Fibroblast of lung (primary cell): ENCODE measurements around the gene C1RL. TPM values are rescaled to one million over a fixed set of nuclear protein-coding genes. Genes with fewer than 3 reads are reported as not detected.
"Not testable (repeated sequence)": the region's sequence is repeated elsewhere in the genome, so short reads cannot be mapped to it uniquely, and the experiment has no call there.

ENCODE experiments used
- DNase-seq, 2 donors: peaks; one replicate each; pipeline versions ENCODE4 v3.0.0 to v3.0.0-alpha.2; 2010; ENCODE audit warnings: low read depth in 2 of 2
- H2AFZ ChIP-seq: 2 replicates; pipeline ENCODE4 v1.5.1; 2012; ENCODE audit warnings: low read length, control low read depth, inconsistent platforms
- H3K27ac ChIP-seq: 2 replicates; pipeline ENCODE4 v1.5.1; 2011; ENCODE audit warnings: low read length, control low read depth; ENCODE audit not compliant: insufficient read depth
- H3K27me3 ChIP-seq: 2 replicates; pipeline ENCODE4 v1.5.1; 2011; ENCODE audit warnings: mild to moderate bottlenecking, low read length; ENCODE audit not compliant: control insufficient read depth, insufficient read depth
- H3K36me3 ChIP-seq: 2 replicates; pipeline ENCODE4 v1.5.1; 2011; ENCODE audit warnings: low read length; ENCODE audit not compliant: control insufficient read depth, insufficient read depth
- H3K4me1 ChIP-seq: 2 replicates; pipeline ENCODE4 v1.5.1; 2011; ENCODE audit warnings: low read length; ENCODE audit not compliant: control insufficient read depth, insufficient read depth; ENCODE audit errors: extremely low read depth
- H3K4me2 ChIP-seq: 2 replicates; pipeline ENCODE4 v1.5.1; 2011; ENCODE audit warnings: low read length, control low read depth; ENCODE audit not compliant: insufficient read depth; ENCODE audit errors: extremely low read depth
- H3K4me3 ChIP-seq, 4 experiments: fragments of 200-600 bp in 1 of 4; sonication (generic) in 1 of 4; replicated peaks in 1 of 4; 2 replicates each; pipeline ENCODE4 v1.5.1; 2011 to 2016; ENCODE audit warnings: low read length in 4 of 4, low read depth in 3 of 4, mild to moderate bottlenecking in 3 of 4, control low read depth in 2 of 4, inconsistent platforms in 1 of 4, mixed read lengths in 1 of 4; ENCODE audit not compliant: insufficient read depth in 1 of 4; ENCODE audit errors: control extremely low read depth in 1 of 4
- H3K79me2 ChIP-seq: 2 replicates; pipeline ENCODE4 v1.5.1; 2012; ENCODE audit warnings: mild to moderate bottlenecking, low read length, inconsistent platforms; ENCODE audit not compliant: control insufficient read depth, insufficient read depth
- H3K9ac ChIP-seq: 2 replicates; pipeline ENCODE4 v1.5.1; 2011; ENCODE audit warnings: mild to moderate bottlenecking, low read length, control low read depth; ENCODE audit not compliant: insufficient read depth
- H3K9me3 ChIP-seq: 2 replicates; pipeline ENCODE4 v1.5.1; 2012; ENCODE audit warnings: low read depth, low read length; ENCODE audit not compliant: control insufficient read depth, insufficient read depth
- H4K20me1 ChIP-seq: 2 replicates; pipeline ENCODE4 v1.5.1; 2011; ENCODE audit warnings: low read length; ENCODE audit not compliant: control insufficient read depth, insufficient read depth; ENCODE audit errors: extremely low read depth
- EZH2 ChIP-seq: IDR thresholded peaks from 2 replicates; pipeline ENCODE4 v1.5.1; 2012; ENCODE audit warnings: low read length, control low read depth, mild to moderate bottlenecking; ENCODE audit errors: missing control alignments
- polyA plus RNA-seq, 2 donors: library from polyadenylated mRNA; depleted of rRNA in 1 of 2; stranded (reverse) in 1 of 2; unstranded in 1 of 2; fragments of >200 nt; gene quantifications; 2 replicates each; pipeline ENCODE4 v1.2.1, GENCODE V29; 2011 to 2012; ENCODE audit warnings: missing spikeins in 1 of 2
- total RNA-seq: library from RNA; depleted of rRNA; stranded (reverse); fragments of >200 nt; gene quantifications from 2 replicates; pipeline ENCODE4 v1.2.1, GENCODE V29; 2014
- TF ChIP-seq, protein P1 (sequence below), 2 donors: IDR thresholded peaks in 1 of 2; conservative IDR thresholded peaks in 1 of 2; 1 replicate in 1 of 2; 2 replicates in 1 of 2; pipeline ENCODE4 v1.5.1; 2011 to 2012; ENCODE audit warnings: low read length in 2 of 2, control low read depth in 1 of 2, inconsistent platforms in 1 of 2, low read depth in 1 of 2, mild to moderate bottlenecking in 1 of 2

Gene C1RL
- total and polyA plus RNA-seq, 2 donors (not counting 1 experiment from before 2014, with no cell fraction given), result 46.2 to 64.9 TPM

DNA sequence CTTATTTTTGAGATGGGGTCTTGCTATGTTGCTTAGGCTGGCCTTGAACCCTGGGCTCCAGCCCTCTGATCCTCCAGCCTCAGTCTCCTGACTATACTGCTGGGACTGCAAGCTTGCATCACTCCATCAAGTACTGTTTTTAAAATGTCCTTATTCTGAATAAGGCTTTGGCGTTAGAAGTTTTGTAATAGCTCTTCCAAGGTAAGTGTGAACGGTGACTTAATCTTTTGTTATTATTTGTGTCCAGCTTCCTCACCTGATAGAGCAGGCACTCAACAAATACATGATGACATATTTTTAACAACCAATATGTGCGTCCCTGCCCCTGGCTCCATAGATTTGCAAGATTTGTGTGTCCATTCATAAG lies 1.4 kb downstream of the C1RL start:
- Histone ChIP-seq H3K4me3 (peak overlapping the region; percentile 72 to 86 (median 84)), H3K36me3 (peaks cover 1% of the 10 kb centered on the region), H3K4me2 (peak overlapping the region; percentile 98), H3K27ac (peak overlapping the region; percentile 97), H3K9ac (peak overlapping the region; percentile 87), H3K27me3 (no peaks in the 10 kb centered on the region), H3K9me3 (no peaks in the 10 kb centered on the region), H2AFZ (no peak overlapping the region), H4K20me1 (no peaks in the 10 kb centered on the region), H3K79me2 (peaks cover 11% of the 10 kb centered on the region), H3K4me1 (peaks cover 5% of the 10 kb centered on the region)
- TF ChIP-seq, protein P1, sequence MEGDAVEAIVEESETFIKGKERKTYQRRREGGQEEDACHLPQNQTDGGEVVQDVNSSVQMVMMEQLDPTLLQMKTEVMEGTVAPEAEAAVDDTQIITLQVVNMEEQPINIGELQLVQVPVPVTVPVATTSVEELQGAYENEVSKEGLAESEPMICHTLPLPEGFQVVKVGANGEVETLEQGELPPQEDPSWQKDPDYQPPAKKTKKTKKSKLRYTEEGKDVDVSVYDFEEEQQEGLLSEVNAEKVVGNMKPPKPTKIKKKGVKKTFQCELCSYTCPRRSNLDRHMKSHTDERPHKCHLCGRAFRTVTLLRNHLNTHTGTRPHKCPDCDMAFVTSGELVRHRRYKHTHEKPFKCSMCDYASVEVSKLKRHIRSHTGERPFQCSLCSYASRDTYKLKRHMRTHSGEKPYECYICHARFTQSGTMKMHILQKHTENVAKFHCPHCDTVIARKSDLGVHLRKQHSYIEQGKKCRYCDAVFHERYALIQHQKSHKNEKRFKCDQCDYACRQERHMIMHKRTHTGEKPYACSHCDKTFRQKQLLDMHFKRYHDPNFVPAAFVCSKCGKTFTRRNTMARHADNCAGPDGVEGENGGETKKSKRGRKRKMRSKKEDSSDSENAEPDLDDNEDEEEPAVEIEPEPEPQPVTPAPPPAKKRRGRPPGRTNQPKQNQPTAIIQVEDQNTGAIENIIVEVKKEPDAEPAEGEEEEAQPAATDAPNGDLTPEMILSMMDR (conservative IDR thresholded peaks at IDR 0.05 in 1 of 2, IDR thresholded peaks at IDR 0.05 in 1 of 2; ENCODE audit: low read depth in 1 of 2, low read length in 2 of 2), result no peak
- no peak for TF ChIP-seq EZH2
- DNase-seq, result no peak

DNA sequence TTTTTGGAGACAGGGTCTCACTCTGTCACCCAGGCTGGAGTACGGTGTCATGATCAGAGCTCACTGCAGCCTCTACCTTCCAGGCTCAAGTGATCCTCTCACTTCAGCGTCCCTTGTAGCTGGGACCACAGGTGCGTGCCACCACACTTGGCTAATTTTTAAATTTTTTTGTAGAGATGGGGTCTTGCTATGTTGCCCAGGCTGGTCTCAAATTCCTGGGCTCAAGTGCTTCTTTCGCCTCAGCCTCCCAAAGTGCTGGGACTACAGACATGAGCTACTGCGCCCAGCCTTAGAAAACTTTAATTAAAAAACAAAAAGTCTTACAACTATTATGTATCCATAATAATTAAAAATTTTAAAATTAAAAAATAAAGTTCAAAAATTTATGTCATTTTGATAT lies 1.8 kb downstream of the C1RL start:
- peaks cover 11% of the 10 kb centered on the region for H3K79me2 ChIP-seq
- H3K4me1 ChIP-seq, H3K27ac ChIP-seq, DNase-seq, H3K27me3 ChIP-seq, H2AFZ ChIP-seq, H4K20me1 ChIP-seq, H3K9me3 ChIP-seq, H3K4me2 ChIP-seq, H3K36me3 ChIP-seq, H3K9ac ChIP-seq: not testable (repeated sequence)
- H3K4me3 ChIP-seq, result peak overlapping the region in 2 of 4 experiments; percentile 82 to 85

DNA sequence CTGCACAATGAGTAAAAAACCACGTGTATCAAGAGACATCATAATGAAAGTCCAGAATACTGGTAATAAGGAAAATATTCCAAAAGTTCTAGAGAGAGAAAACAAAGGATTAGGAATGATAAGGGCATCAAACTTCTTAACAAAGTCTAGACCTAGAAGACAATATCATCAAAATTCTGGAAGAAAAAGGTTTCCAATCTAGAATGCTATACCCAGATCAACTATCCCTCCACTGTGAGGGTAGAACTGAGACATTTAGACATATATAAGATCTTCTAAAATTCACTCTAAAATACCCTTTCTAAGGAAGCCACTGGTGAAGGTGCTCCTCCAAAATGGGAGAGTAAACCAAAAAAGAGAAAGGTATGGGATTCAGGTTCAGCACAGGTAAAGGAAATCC lies 2.9 kb downstream of the C1RL start:
- Histone ChIP-seq H3K9me3 (no peaks in the 10 kb centered on the region), H3K36me3 (peaks cover 1% of the 10 kb centered on the region), H3K27ac (no peak overlapping the region), H3K79me2 (peaks cover 11% of the 10 kb centered on the region), H3K9ac (no peak overlapping the region), H2AFZ (no peak overlapping the region), H4K20me1 (no peaks in the 10 kb centered on the region), H3K27me3 (no peaks in the 10 kb centered on the region), H3K4me1 (peaks cover 7% of the 10 kb centered on the region), H3K4me3 (no peak overlapping the region), H3K4me2 (no peak overlapping the region)
- TF ChIP-seq, protein P1 (conservative IDR thresholded peaks at IDR 0.05 in 1 of 2, IDR thresholded peaks at IDR 0.05 in 1 of 2; ENCODE audit: low read depth in 1 of 2, low read length in 2 of 2), result no peak
- TF ChIP-seq EZH2, result no peak
- DNase-seq, result no peak
